Activated CD8-positive, alpha-beta T cell treated with anti-CD3 and anti-CD28 coated beads for 36 hours (primary cell): ENCODE results near the gene KY. TPM values are rescaled to one million over a fixed set of nuclear protein-coding genes. Genes with fewer than 3 reads are reported as not detected.

ENCODE experiments used
- ATAC-seq: fragments of 200-7000 bp; cut with Tn5 transposase; one replicate; pipeline ENCODE4 v1.10.0; 2021; ENCODE audit warnings: mild to moderate bottlenecking, moderate library complexity
- CTCF ChIA-PET: fragments of 350-600 bp; sonication (Branson Sonifier 250); formaldehyde crosslinking; loops from one replicate; lab custom pipeline; 2021; ENCODE audit warnings: antibody characterized with exemption; lab: Charles Lee
- POLR2A ChIA-PET: fragments of 350-600 bp; sonication (Branson Sonifier 250); formaldehyde crosslinking; loops from one replicate; lab custom pipeline; 2021; ENCODE audit warnings: antibody characterized with exemption; lab: Charles Lee
- DNase-seq: peaks from one replicate; pipeline ENCODE4 v3.0.0-alpha.2; 2020
- H3K27ac Mint-ChIP-seq: one replicate; pipeline ENCODE4 v1.8.0; 2021; ENCODE audit warnings: mild to moderate bottlenecking, mixed read lengths
- H3K27me3 Mint-ChIP-seq: one replicate; pipeline ENCODE4 v1.8.0; 2021; ENCODE audit warnings: mixed read lengths
- H3K36me3 Mint-ChIP-seq: one replicate; pipeline ENCODE4 v1.8.0; 2021; ENCODE audit warnings: low read depth, mixed read lengths
- H3K4me1 Mint-ChIP-seq: one replicate; pipeline ENCODE4 v1.8.0; 2021; ENCODE audit warnings: low read depth, mixed read lengths
- H3K4me3 Mint-ChIP-seq: one replicate; pipeline ENCODE4 v1.8.0; 2021; ENCODE audit warnings: mild to moderate bottlenecking, moderate library complexity, mixed read lengths
- H3K9me3 Mint-ChIP-seq: one replicate; pipeline ENCODE4 v1.8.0; 2021; ENCODE audit warnings: mixed read lengths
- intact Hi-C: fragments of 100-400 bp; cut with micrococcal nuclease; formaldehyde crosslinking; loops from one replicate; pipeline ENCODE4 v1.10.0; 2022
- total RNA-seq, 2 experiments: library from RNA; stranded (reverse); gene quantifications; one replicate each; pipeline ENCODE4 v1.2.3, GENCODE V29; 2021
- TF ChIP-seq, protein P1 (sequence below): fragments of 200-600 bp; IDR thresholded peaks from one replicate; pipeline ENCODE4 v1.8.0; 2022; ENCODE audit warnings: antibody characterized with exemption, mild to moderate bottlenecking

Gene KY
- total RNA-seq, 2 experiments from 2014 or later = not detected

DNA sequence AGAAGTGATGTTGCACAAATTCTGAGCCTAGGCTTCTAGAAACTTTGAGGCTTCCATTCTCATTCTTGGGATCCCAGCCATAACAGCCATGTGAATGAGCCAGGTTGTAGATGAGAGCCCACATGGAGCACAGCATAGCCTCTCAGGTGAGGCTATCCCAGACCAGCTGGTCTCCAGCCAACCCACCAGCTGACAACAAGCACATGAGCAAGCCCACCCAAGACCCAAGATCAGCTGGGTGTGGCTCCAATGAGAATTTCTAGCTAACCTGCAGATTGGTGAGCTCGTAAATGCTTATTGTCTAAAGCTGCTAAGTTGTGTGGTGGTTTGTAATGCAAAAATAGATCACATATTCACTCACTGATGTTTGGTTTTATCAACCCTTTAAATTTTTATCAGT, 14.4 kb downstream of the KY start:
- H3K27ac Mint-ChIP-seq = no peak overlapping the region
- H3K9me3 Mint-ChIP-seq = peaks cover 5% of the 10 kb centered on the region
- H3K4me1 Mint-ChIP-seq = no peaks in the 10 kb centered on the region
- H3K4me3 Mint-ChIP-seq = no peak overlapping the region
- intact Hi-C loops = no loop called here
- ATAC-seq = no peak
- peaks cover 2% of the 10 kb centered on the region for H3K27me3 Mint-ChIP-seq
- ChIA-PET POLR2A (no interaction called here), CTCF (interaction anchor here (0.6 kb wide), 1 partner anchor 877 kb away, joined by 3 read pairs; no protein-coding TSS in a partner anchor)
- TF ChIP-seq, protein P1, sequence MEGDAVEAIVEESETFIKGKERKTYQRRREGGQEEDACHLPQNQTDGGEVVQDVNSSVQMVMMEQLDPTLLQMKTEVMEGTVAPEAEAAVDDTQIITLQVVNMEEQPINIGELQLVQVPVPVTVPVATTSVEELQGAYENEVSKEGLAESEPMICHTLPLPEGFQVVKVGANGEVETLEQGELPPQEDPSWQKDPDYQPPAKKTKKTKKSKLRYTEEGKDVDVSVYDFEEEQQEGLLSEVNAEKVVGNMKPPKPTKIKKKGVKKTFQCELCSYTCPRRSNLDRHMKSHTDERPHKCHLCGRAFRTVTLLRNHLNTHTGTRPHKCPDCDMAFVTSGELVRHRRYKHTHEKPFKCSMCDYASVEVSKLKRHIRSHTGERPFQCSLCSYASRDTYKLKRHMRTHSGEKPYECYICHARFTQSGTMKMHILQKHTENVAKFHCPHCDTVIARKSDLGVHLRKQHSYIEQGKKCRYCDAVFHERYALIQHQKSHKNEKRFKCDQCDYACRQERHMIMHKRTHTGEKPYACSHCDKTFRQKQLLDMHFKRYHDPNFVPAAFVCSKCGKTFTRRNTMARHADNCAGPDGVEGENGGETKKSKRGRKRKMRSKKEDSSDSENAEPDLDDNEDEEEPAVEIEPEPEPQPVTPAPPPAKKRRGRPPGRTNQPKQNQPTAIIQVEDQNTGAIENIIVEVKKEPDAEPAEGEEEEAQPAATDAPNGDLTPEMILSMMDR = no peak
- no peaks in the 10 kb centered on the region for H3K36me3 Mint-ChIP-seq
- DNase-seq = no peak

- ChIA-PET POLR2A (interaction anchor here (0.6 kb wide), 1 partner anchor 10 kb away, joined by 3 read pairs; no protein-coding TSS in a partner anchor), CTCF (no interaction called here)
- Mint-ChIP-seq H3K27me3 (peaks cover 2% of the 10 kb centered on the region), H3K4me1 (no peaks in the 10 kb centered on the region), H3K9me3 (peaks cover 15% of the 10 kb centered on the region), H3K36me3 (no peaks in the 10 kb centered on the region), H3K27ac (no peak overlapping the region), H3K4me3 (no peak overlapping the region)
- ATAC-seq (no peak), DNase-seq (no peak)
- intact Hi-C loops = no loop called here
- TF ChIP-seq, protein P1 = no peak
These were observed 20.3 kb downstream of the KY start for GRCh38 chr3:134630506-134630905.

DNA sequence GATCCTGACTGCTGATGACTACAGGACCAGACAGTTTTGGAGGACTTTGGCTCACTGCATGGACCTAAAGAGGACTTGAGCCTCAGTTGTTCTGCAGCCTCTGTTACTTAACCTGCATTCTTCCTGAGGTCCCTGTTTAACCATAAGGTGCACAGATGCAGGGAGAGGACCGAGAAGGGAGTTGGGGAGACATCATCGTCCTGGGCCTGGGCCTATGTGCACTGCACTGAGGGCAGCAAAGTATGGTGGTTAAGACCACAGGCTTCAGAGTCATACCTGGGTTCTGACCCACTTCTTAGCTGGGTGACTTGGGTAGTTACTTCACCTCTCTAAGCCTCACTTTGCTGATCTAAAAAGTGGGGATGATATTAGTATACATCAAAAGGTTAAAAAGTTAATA, 21.9 kb downstream of the KY start:
- H3K4me1 Mint-ChIP-seq = no peaks in the 10 kb centered on the region
- H3K4me3 Mint-ChIP-seq = no peak overlapping the region
- intact Hi-C loops = no loop called here
- no peak for DNase-seq
- ATAC-seq = no peak
- H3K9me3 Mint-ChIP-seq = peaks cover 15% of the 10 kb centered on the region
- no peak overlapping the region for H3K27ac Mint-ChIP-seq
- POLR2A ChIA-PET = no interaction called here
- CTCF ChIA-PET = no interaction called here
- TF ChIP-seq, protein P1 = no peak
- peaks cover 2% of the 10 kb centered on the region for H3K27me3 Mint-ChIP-seq
- H3K36me3 Mint-ChIP-seq = no peaks in the 10 kb centered on the region

- Mint-ChIP-seq H3K36me3 (no peaks in the 10 kb centered on the region), H3K27ac (no peak overlapping the region), H3K9me3 (peaks cover 15% of the 10 kb centered on the region), H3K4me1 (no peaks in the 10 kb centered on the region), H3K4me3 (no peak overlapping the region), H3K27me3 (peaks cover 2% of the 10 kb centered on the region)
- intact Hi-C loops = no loop called here
- no peak for ATAC-seq
- CTCF ChIA-PET = no interaction called here
- POLR2A ChIA-PET = no interaction called here
- no peak for DNase-seq
- TF ChIP-seq, protein P1 = no peak
These were observed 23.0 kb downstream of the KY start for GRCh38 chr3:134627831-134628230.

DNA sequence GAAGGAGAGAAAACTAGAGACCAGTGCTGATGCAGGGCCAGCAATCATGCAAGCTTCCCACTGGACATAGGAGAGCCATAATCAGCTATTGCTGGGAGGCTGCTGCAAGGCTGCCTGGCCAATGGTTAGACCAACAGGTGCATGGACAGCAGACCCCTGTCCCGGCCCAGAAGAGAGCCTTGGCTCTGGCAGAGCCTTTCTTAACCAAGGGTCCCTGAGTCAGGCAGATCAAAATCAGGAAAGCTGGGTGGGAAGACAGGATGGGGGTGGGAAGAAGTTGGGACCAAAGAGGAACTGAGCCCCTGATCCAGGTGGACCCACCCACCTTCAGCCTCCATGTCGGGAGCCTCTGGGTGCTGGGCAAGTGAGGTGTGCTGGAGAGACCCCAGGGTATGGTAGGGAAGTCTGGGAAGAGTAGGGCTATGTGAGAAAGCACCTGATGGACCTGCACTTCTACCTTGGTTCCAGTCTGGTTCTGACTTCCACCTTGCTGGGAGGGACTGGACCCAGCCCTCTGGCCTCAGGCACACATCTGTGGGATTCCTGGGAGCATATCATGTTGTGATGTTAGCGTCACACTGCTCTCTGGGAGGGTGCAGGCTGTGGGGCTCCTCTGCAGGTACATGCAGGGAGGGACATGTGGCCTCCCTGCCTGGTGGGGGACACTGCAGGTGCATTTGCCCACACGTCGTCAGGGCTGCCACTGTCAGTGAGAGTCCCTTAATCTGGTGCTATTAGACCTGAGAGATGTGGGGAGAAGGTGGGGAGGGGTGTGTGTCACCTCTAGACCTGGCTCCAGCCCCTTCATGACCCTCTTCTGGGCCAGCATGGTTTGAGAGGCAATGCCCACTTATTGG, 24.7 kb downstream of the KY start:
- no peak for DNase-seq
- Mint-ChIP-seq H3K4me1 (no peaks in the 10 kb centered on the region), H3K36me3 (no peaks in the 10 kb centered on the region), H3K9me3 (peaks cover 9% of the 10 kb centered on the region), H3K4me3 (no peak overlapping the region), H3K27ac (no peak overlapping the region), H3K27me3 (no peaks in the 10 kb centered on the region)
- no peak for ATAC-seq
- intact Hi-C loops = no loop called here
- TF ChIP-seq, protein P1 = no peak
- CTCF ChIA-PET = no interaction called here
- POLR2A ChIA-PET = no interaction called here
